Ishikawa (cell line): ENCODE results near the gene SLC24A3.

Experiments
- CREB1 ChIP-seq: IDR thresholded peaks from 2 replicates; pipeline ENCODE4 v1.6.1; 2012; ENCODE audit warnings: low read depth
- TAF1 ChIP-seq: IDR thresholded peaks from 2 replicates; pipeline ENCODE4 v1.6.1; 2012; ENCODE audit warnings: low read depth, mild to moderate bottlenecking

DNA sequence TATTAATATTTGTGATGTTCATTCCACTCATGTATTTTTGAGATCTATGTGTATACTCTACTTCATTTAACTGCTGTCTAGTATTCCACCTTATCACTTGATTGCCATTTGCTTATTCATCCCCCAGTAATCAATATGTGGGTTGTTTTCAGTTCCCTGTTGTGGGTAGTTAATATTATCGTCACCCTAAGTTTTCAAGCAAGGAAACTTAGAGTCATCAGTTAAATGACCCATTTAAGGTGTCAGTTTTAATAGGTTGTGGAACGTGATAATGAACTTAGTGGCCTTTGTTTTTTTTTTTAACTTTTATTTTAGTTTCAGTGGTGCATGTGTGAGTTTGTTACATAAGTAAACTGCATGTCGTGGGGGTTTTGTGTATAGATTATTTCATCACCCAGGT lies 90.3 kb downstream of the SLC24A3 start:
- TF ChIP-seq CREB1 (no peak), TAF1 (no peak)
